ENCODE measurements around the gene MRPL50.

DNA sequence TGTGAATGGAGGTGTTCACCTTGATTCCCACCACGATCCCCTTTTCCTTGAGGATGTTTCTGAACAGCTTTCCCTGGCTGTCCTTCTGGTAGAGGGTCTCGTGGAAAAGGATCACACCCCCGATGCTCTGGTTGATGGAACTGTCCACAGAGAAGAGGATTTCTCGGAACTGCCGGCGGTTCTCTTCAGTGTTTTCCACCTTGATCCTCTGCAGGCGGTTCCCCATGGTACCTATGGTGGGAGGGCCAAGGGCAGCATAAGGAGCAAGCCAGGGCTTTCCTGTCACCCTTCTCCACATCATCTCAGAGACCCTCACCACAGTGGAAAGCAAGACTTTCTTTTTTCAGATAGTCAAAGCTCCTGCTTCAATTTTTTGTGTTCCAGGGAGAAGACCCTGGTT is 31.3 kb upstream of the MRPL50 start:
- no peak for TF ChIP-seq CTCF (IDR thresholded peaks at IDR 0.05; ENCODE audit: insufficient read depth, low read length)
- TF ChIP-seq SPI1 (IDR thresholded peaks at IDR 0.05; ENCODE audit: borderline replicate concordance, low read depth) = no peak
- no peak for TF ChIP-seq POLR2AphosphoS5 (IDR thresholded peaks at IDR 0.05; ENCODE audit: low read depth)
- TF ChIP-seq, protein P1, sequence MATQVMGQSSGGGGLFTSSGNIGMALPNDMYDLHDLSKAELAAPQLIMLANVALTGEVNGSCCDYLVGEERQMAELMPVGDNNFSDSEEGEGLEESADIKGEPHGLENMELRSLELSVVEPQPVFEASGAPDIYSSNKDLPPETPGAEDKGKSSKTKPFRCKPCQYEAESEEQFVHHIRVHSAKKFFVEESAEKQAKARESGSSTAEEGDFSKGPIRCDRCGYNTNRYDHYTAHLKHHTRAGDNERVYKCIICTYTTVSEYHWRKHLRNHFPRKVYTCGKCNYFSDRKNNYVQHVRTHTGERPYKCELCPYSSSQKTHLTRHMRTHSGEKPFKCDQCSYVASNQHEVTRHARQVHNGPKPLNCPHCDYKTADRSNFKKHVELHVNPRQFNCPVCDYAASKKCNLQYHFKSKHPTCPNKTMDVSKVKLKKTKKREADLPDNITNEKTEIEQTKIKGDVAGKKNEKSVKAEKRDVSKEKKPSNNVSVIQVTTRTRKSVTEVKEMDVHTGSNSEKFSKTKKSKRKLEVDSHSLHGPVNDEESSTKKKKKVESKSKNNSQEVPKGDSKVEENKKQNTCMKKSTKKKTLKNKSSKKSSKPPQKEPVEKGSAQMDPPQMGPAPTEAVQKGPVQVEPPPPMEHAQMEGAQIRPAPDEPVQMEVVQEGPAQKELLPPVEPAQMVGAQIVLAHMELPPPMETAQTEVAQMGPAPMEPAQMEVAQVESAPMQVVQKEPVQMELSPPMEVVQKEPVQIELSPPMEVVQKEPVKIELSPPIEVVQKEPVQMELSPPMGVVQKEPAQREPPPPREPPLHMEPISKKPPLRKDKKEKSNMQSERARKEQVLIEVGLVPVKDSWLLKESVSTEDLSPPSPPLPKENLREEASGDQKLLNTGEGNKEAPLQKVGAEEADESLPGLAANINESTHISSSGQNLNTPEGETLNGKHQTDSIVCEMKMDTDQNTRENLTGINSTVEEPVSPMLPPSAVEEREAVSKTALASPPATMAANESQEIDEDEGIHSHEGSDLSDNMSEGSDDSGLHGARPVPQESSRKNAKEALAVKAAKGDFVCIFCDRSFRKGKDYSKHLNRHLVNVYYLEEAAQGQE (IDR thresholded peaks at IDR 0.05; ENCODE audit: insufficient replicate concordance, low read depth) = no peak
- TF ChIP-seq GABPA (IDR thresholded peaks at IDR 0.05; ENCODE audit: low read depth) = no peak
